SHP77 treated with DMSO at 0.1 percent for 48 hours (cell line): Measurements from ENCODE around the gene OPN3.

Experiments used
- DNase-seq: peaks from one replicate; lab custom pipeline; 2025; lab: John Stamatoyannopoulos, UW

OPN3 gene

GRCh38 chr1:241645199-241645598, 5.0 kb upstream of the OPN3 start:
- no peak for DNase-seq

GRCh38 chr1:241644259-241644658, 4.1 kb upstream of the OPN3 start:
- DNase-seq, result no peak

GRCh38 chr1:241642593-241642944, 2.4 kb upstream of the OPN3 start:
- no peak for DNase-seq

DNA sequence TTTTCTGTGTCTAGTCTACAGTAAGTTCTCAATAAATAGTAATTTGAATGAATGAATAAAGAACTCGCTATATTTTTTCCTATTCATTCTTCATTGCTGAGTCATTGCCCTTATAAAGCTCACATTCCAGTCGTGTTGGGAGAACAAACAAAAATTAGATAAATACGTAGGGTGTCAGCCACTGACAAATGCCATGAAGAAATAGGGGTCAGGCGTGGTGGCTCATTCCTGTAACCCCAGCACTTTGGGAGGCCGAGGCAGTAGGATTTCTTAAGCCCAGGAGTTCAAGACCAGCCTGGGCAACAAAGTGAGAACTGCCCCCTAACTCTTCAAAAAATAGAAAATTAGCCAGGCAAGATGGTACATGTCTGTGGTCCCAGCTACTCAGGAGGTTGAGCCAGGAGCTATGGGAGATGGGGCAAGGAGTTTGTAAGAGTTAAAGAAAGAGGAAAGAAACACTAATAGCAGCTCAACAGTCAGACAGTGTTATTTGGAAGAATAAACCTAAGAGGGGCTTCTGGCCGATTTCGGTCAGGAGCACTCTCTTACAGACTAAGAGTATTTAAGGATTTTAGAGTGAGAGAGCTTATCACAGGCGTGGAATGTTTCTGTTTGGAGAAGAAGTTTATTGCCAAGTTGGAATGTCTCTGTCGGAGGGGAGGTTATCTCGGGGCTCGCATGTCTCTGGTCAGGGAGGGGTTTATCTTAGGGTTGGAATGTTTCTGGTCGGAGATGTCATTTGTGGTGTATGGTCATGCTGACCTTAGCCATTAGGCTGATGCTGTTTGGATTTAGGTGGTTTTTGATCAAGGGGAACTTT, 1.8 kb upstream of the OPN3 start:
- DNase-seq, result no peak

- DNase-seq, result peak; percentile 12
Measured at GRCh38 chr1:241640867-241641622, 876 bp upstream of the OPN3 start.

GRCh38 chr1:241639623-241640148, 483 bp downstream of the OPN3 start:
- DNase-seq, result no peak

DNA sequence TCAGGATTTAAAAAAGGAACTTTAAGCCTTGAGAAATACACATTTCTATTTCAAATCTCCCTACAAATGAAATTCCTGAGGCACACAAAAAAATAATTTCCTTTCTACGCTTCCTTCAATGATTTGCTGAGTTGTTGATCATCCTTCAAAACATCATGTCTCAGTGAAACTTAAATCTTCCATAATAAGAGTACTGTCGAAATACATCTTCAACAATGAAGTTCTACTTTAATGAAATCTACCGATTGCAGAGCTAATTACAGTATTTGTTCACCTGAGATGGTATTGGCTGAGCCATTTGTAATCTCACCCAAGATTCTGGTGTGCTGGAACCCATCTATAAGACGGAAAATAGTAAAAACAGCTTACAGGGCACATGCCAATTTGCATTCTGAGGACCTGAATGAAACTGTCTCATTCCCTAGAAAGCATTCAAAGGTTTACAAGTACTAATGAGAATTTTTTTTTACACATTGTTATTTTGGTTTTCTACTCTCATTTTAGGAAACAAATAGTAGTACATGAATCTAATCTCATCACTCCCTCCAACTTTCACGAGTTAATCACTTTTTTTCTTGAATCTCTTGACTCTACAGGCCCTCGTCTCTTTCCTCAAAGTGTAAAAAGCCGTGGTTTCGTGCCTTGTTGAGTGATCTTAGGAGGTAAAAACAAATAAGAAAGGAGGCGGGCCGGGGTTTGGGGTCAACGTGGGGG, 1.1 kb downstream of the OPN3 start:
- DNase-seq, result no peak

DNA sequence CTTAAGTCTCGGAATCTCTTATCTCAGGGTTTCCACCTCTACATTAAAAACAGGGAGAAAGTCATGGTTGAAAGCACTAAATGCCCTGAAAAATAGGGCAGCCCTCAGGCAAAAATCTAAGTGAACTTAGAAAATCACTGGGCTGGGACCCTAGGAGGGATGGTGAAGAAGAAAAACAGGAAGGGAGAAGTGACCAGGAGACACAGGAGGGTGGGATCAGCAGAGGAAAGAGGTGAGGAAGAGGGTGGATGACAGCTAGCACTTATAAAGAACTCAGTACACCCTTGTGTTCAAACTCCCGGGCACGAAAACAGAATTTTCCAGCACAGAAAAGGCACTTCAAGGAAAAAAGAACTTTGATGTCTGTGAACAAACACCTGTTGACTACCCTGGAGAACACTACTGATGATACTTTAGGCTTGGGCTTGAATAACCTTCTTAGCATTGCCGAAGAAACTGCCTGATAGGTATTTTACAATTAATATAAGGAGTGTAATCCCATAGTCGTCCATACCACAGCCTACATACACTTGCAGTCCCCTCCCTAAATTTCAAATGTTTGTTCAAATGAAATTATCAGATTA, 2.0 kb downstream of the OPN3 start:
- DNase-seq, result no peak

- no peak for DNase-seq
Measured at GRCh38 chr1:241637604-241638003, 2.6 kb downstream of the OPN3 start.

- DNase-seq, result no peak
Measured at GRCh38 chr1:241637046-241637590, 3.1 kb downstream of the OPN3 start.

DNA sequence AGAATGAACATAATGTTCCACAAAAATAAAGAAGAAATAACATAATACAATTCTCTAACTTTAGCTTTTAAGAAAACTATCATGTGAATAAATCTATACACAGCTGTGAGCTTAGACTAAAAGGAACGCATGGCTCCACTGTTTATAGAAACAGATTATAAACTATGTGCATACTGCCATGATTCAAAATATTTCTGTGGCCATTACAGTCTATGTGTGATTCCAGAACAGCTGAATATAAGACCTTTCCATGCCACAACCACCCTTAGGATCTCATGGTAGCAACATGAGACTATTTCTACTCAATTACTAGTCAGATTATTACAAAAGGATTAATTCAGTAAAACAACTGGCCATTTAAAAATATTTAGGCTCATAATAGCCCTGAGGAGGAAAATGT, 3.9 kb downstream of the OPN3 start:
- DNase-seq, result no peak

- no peak for DNase-seq
Measured at GRCh38 chr1:241635556-241636152, 4.5 kb downstream of the OPN3 start.

- no peak for DNase-seq
Measured at GRCh38 chr1:241632987-241633386, 7.2 kb downstream of the OPN3 start.

DNA sequence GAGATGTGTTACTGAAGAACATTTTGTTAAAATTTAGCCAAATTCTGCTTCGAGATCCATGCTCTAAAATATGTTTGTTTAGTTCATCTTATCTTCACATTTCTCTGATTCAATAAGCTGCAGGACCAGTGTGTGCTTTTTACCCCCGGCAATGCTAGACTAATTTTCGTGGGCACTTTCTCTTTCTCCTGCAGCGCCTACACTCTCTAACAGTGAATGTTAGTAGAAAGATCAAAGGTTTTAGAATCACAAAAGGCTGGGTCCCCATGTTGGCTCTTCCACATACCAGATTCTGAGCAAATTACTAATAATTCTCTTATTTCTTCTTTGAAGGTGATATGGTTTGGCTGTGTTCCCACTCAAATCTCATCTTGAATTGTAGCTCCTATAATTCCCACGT, 8.5 kb downstream of the OPN3 start:
- no peak for DNase-seq

DNA sequence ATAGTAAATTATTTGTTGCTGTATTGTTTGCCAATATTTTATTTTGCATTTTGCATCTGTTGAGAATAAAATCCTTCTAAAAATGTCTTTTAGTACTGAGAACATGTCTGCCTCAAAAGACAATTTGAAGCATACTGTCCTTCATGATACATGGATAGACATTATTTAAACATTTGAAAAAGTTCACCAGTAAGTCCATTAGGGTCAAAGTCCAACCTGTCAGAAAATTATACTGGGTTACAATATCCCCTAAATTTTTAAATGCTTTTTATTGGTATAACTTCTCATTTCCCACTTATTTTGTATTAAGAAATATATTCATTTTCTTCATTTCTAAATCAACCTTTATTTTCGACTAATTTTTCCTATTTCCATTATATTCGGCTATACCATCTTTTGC, 9.3 kb downstream of the OPN3 start:
- DNase-seq, result no peak

DNA sequence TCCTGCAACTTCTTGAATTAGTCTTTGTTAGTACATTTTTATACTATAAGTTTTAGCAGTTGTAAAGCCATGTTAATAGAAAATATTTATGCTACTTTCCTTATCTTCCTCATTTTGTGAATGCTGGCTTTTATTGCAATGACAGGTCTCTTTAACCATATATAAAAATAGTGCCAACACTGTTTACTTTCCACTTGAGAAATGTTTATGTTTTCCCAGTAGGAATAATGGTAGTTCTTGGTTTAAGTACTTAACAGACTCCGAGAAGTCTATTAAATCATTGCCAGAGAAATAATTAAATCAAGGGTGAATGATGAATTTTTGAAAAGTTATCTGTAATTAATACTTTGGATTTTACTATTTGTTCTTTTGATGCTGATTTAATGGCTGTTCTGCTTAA, 9.7 kb downstream of the OPN3 start:
- no peak for DNase-seq

- no peak for DNase-seq
Measured at GRCh38 chr1:241630005-241630404, 10.2 kb downstream of the OPN3 start.

GRCh38 chr1:241627453-241628259, 12.5 kb downstream of the OPN3 start:
- DNase-seq, result no peak

DNA sequence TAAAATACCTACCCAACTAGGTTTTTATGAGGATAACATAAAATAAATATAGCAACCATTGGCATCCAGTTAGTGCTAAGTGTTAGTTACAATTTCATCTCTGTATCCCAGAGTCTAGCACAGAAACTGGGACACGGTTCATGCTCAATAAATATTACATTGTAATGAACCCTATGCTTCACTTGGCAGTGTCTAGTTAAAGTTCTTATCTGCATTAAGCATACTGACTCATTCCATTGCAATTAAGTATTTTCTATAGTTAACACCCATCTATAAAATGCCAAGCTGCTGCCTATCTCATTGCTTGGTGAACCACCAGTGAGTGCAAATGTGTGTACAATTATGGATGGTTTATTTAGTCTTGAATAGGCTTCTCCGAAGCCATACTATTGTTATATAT, 15.2 kb downstream of the OPN3 start:
- DNase-seq, result no peak

GRCh38 chr1:241622669-241623068, 17.5 kb downstream of the OPN3 start:
- no peak for DNase-seq

GRCh38 chr1:241617426-241617825, 22.7 kb downstream of the OPN3 start:
- no peak for DNase-seq
